HG02759 (cell line): ENCODE data around the gene KHDRBS2.

Experiments used
- ATAC-seq: cut with Tn5 transposase; IDR thresholded peaks from one replicate; pipeline ENCODE4 v1.9.1; 2021; ENCODE audit warnings: mild to moderate bottlenecking, moderate library complexity; ENCODE audit not compliant: unreplicated experiment

The KHDRBS2 gene

GRCh38 chr6:61640463-61640862 is 645.6 kb downstream of the KHDRBS2 start:
- no peak for ATAC-seq
